RPMI8226 (cell line): ENCODE measurements around the gene PHACTR1.
A peak's percentile ranks its signal among the peaks of the same experiment; 100 is the strongest.

Experiments used
- DNase-seq: peaks from one replicate; pipeline ENCODE4 v3.0.0-alpha.2; 2015

The PHACTR1 gene

GRCh38 chr6:13332349-13332706 is 615.8 kb downstream of the PHACTR1 start:
- no peak for DNase-seq

GRCh38 chr6:13334953-13335352 is 618.4 kb downstream of the PHACTR1 start:
- DNase-seq, result no peak

GRCh38 chr6:13336553-13336952 is 620.0 kb downstream of the PHACTR1 start:
- DNase-seq, result peak; percentile 80

- DNase-seq, result no peak
These were observed 621.5 kb downstream of the PHACTR1 start for GRCh38 chr6:13338038-13338437.
